NCI-H1092 (cell line): ENCODE measurements around the gene SLC35C1.
"Not testable (repeated sequence)": the region's sequence is repeated elsewhere in the genome, so short reads cannot be mapped to it uniquely, and the experiment has no call there.

Experiments used
- DNase-seq: peaks from one replicate; lab custom pipeline; 2025; lab: John Stamatoyannopoulos, UW

Gene SLC35C1

DNA sequence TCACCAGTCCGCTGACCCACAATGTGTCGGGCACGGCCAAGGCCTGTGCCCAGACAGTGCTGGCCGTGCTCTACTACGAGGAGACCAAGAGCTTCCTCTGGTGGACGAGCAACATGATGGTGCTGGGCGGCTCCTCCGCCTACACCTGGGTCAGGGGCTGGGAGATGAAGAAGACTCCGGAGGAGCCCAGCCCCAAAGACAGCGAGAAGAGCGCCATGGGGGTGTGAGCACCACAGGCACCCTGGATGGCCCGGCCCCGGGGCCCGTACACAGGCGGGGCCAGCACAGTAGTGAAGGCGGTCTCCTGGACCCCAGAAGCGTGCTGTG is 6.1 kb downstream of the SLC35C1 start:
- DNase-seq, result no peak

- DNase-seq, result no peak
Measured at GRCh38 chr11:45811571-45812290, 6.8 kb downstream of the SLC35C1 start.

- no peak for DNase-seq
Measured at GRCh38 chr11:45812581-45813548, 7.9 kb downstream of the SLC35C1 start.

DNA sequence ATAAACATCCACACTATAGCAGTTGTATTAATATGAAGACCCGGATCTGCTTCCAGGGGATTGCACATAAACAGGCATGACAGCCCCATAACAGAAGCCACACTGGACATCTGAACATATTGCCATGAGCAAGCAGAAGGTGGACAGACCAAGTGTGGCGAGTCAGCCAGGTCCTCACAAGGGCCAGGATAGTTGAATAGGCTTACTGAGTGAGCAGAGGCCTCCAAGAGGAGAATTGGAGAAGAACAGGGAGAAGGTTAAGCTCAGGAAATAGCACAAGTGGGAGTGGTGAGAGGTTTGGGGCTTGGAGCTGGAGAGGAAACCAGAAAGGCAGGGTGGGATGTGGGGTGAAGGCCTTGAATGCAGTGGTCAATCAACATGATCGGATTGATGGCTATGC is 10.8 kb downstream of the SLC35C1 start:
- DNase-seq, result no peak

DNA sequence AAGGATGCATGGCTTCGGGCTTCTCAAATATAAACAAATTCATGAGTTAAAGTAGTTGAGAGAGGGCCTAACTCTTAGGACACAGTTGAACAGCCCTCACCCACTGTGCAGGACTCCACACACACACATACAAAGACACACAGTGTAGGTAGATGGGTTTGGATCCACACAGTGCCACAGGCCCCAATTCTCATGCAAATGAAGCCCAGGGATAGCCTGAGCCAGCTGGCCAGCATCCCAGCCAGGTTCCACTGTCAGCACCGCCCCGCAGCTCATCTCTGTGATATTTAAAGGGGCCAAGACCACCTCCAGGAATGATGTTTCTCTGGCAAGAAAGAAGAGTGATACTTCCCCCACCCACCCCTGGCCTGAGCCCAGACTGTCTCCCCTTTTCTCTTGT is 11.7 kb downstream of the SLC35C1 start:
- DNase-seq, result peak; percentile 34

GRCh38 chr11:45817191-45817590 is 12.2 kb downstream of the SLC35C1 start:
- DNase-seq, result no peak

GRCh38 chr11:45818961-45819605 is 14.1 kb downstream of the SLC35C1 start:
- DNase-seq, result no peak

DNA sequence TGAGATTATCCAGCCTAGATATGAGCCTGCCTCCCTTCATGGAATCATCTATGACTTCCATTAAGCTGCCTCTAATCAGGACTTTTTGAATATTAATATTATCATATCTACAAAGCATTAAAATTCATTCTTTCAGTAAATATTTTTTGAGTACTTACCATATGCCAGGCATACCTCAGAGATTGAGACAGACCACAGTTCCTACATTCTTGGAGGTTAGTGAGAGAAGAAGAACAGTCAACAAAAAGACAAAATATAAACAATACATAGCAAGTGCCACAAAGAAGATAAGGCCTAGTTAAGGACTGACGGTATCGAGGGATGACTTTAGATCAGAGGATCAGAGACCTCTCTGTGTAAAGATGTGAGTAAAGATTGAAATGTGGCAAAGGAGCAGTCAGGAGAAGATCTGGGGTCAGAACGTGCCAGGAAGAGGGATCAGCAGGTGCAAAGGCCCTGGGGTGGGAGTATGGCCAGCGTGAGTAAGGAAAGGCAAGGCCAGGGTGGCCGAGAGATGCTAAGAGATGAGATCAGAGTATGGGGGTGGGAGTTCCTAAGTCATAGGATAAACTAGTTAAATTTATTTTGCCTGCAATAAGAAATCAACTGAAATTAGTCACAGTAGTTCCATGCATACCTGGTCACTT is 15.4 kb downstream of the SLC35C1 start:
- no peak for DNase-seq

- not testable (repeated sequence) for DNase-seq
Measured at GRCh38 chr11:45826492-45826891, 21.5 kb downstream of the SLC35C1 start.

- DNase-seq, result no peak
Measured at GRCh38 chr11:45827123-45827522, 22.2 kb downstream of the SLC35C1 start.

- DNase-seq, result no peak
Measured at GRCh38 chr11:45828996-45829395, 24.0 kb downstream of the SLC35C1 start.

DNA sequence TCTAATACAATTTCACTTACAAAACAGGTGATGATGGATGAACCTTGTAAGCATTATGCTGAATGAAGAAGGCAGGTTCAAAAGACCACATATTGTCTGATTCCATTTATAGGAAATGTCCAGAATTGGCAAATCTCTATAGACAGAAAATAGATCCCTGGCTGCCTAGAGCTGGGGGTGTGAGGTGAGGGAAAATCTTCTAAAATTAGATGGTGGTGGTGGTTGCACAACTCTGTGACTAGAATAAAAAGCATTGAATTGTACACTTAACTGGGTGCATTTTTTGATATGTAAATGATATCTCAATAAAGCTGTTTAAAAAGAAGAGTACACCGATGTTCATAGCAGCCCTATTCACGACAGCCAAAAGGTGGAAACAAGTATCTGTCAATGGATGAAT is 25.6 kb downstream of the SLC35C1 start:
- DNase-seq, result no peak

GRCh38 chr11:45832811-45833441 is 28.0 kb downstream of the SLC35C1 start:
- DNase-seq, result no peak

- DNase-seq, result no peak
Measured at GRCh38 chr11:45833761-45834160, 28.8 kb downstream of the SLC35C1 start.

- DNase-seq, result no peak
Measured at GRCh38 chr11:45834298-45834756, 29.4 kb downstream of the SLC35C1 start.

DNA sequence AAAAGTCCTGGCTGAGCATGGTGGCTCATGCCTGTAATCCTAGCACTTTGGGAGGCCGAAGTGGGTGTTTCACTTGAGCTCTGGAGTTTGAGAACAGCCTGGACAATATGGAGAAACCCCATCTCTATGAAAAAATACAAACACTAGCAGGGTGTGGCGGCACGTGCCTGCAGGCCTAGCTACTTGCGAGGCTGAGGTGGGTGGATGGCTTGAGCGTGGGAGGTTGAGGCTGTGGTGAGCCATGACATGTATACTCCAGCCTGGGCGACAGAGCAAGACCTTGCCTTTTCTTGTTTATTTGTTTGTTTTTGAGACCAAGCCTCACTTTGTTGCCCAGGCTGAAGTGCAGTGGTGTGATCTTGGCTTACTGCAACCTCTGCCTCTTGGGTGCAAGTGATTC is 34.3 kb downstream of the SLC35C1 start:
- DNase-seq, result no peak

DNA sequence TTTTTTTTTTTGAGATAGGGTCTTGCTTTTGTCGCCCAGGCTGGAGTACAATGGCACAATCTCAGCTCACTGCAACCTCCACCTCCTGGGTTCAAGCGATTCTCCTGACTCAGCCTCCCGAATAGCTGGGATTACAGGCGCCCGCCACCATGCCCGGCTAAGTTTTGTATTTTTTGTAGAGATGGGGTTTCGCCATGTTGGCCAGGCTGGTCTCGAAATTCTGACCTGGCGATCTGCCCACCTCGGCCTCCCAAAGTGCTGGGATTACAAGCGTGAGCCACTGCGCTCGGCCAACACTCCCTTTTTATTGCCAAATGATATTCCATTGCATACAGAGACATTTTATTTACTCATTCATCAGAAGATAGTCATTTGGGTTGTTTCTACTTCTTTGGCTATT is 35.3 kb downstream of the SLC35C1 start:
- DNase-seq, result not testable (repeated sequence)

- peak; percentile 76 for DNase-seq
Measured at GRCh38 chr11:45843158-45843924, 38.4 kb downstream of the SLC35C1 start.

DNA sequence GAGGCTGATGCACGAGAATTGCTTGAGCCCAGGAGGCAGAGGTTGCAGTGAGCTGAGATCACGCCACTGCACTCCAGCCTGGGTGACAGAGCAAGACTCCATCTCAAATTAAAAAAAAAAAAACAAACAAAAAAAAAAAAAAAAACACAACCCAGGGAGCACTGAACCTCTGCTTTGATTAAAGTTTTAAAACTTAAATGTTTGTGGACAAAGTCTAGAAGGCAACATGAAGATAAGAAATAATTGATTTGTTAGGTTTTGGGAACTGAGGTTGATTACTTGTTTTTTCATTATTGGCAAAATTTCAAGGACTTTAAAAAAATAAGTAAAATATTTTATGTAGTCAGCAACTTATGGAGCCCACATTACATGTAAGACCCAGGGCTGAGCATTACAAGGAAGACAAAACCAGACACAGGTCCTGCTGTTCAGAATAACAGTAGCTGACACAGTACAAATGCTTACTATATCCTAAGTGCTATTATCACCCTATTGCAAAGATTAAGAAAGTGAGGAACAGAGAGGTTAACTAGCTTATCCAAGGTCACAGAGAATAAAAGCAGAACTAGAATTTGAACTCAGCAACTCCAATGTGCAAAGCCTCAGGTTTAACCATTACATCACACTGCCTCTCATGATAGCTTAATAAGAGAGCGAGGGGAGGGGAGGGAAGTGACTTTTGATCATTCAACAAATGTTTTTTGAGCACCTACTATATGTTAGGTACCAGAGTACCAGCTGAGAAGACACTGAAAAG is 40.1 kb downstream of the SLC35C1 start:
- DNase-seq, result no peak

GRCh38 chr11:45846174-45846675 is 41.3 kb downstream of the SLC35C1 start:
- DNase-seq, result no peak
